Measurements from ENCODE around the gene CDK12. TPM values are rescaled to one million over a fixed set of nuclear protein-coding genes. Genes with fewer than 3 reads are reported as not detected.

CDK12 gene
- total and polyA plus RNA-seq, 4 experiments from 2014 or later: 0.87 to 114 (median 56.9) TPM

DNA sequence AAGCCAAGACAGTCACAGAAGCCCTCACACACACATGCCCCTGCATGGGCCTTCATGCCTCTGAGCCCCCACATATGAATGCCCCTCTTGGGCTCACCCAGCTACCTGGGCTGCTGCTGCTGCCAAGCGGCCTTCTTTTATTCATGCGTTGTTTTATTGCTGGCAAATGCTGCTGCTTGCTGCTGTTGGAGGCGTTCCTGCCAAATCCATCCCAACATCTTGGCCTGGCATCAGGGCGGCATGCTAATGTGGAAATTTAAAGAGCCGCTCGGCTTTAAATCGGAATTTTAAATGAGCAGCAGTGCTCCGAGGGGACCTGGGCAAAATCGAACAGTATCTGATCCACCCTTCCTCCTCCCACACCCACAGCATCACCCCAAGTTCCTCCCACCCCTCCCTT, 107.4 kb downstream of the CDK12 start:
- intact Hi-C loops (cut with micrococcal nuclease): no loop called here
- Mint-ChIP-seq H3K27me3 (no peaks in the 10 kb centered on the region), H3K36me3 (peaks cover 62 to 79% of the 10 kb centered on the region in 2 donors), H3K4me1 (peaks cover 0 to 9% (median 0%) of the 10 kb centered on the region in 4 donors), H3K4me3 (no peak overlapping the region), H3K9me3 (peaks cover 0 to 22% (median 14%) of the 10 kb centered on the region in 8 donors), H3K27ac (no peak overlapping the region)
- no peak overlapping the region for H3K4me3 ChIP-seq (ENCODE audit: low read length in 2 of 2)
- no peak overlapping the region for H3K27ac ChIP-seq (ENCODE audit: low read depth, low read length)
- DNase-seq: no peak
- no peaks in the 10 kb centered on the region for H3K4me1 ChIP-seq (ENCODE audit: insufficient read depth, low read length)
- ChIA-PET CTCF (ENCODE audit: partially characterized antibody) (no interaction called here), POLR2A (ENCODE audit: partially characterized antibody) (no interaction called here)
- peaks cover 21% of the 10 kb centered on the region for H3K36me3 ChIP-seq (ENCODE audit: insufficient read depth, low read length)
- no peaks in the 10 kb centered on the region for H3K9me3 ChIP-seq (ENCODE audit: control insufficient read depth in 1 of 2, low read length in 2 of 2)
- no peaks in the 10 kb centered on the region for H3K27me3 ChIP-seq (ENCODE audit: insufficient read depth, low read length)

DNA sequence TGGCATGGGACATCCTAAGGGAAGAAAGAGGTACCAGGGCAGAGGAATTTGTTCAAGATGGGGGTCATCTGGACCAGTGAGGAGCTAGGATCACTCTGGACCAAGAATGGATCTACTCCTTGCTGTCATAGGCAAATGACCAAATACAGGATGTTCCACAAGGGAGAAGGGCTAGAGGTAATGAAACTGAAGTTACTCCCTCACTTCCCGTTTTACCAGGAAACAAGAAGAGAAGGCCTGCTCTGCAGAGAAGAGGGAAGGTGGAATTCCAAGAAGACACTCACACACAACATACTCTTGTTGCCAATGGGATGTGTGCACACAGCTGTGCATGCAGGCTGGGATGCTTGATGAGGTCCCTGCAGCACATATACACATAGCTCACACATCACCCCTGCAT, 107.8 kb downstream of the CDK12 start:
- H3K36me3 ChIP-seq (ENCODE audit: insufficient read depth, low read length): peaks cover 21% of the 10 kb centered on the region
- H3K9me3 Mint-ChIP-seq: peaks cover 0 to 22% (median 14%) of the 10 kb centered on the region in 8 donors
- ChIA-PET CTCF (ENCODE audit: partially characterized antibody) (no interaction called here), POLR2A (ENCODE audit: partially characterized antibody) (no interaction called here)
- H3K27me3 Mint-ChIP-seq: no peaks in the 10 kb centered on the region
- H3K4me1 ChIP-seq (ENCODE audit: insufficient read depth, low read length): no peaks in the 10 kb centered on the region
- peaks cover 58 to 75% of the 10 kb centered on the region in 2 donors for H3K36me3 Mint-ChIP-seq
- H3K27me3 ChIP-seq (ENCODE audit: insufficient read depth, low read length): no peaks in the 10 kb centered on the region
- H3K4me1 Mint-ChIP-seq: peaks cover 0 to 13% (median 3%) of the 10 kb centered on the region in 4 donors
- no peak overlapping the region for H3K27ac Mint-ChIP-seq
- no peak for DNase-seq
- intact Hi-C loops (cut with micrococcal nuclease): no loop called here
- H3K4me3 Mint-ChIP-seq: no peak overlapping the region
- H3K4me3 ChIP-seq (ENCODE audit: low read length in 2 of 2): no peak overlapping the region
- no peaks in the 10 kb centered on the region for H3K9me3 ChIP-seq (ENCODE audit: control insufficient read depth in 1 of 2, low read length in 2 of 2)
- no peak overlapping the region for H3K27ac ChIP-seq (ENCODE audit: low read depth, low read length)

DNA sequence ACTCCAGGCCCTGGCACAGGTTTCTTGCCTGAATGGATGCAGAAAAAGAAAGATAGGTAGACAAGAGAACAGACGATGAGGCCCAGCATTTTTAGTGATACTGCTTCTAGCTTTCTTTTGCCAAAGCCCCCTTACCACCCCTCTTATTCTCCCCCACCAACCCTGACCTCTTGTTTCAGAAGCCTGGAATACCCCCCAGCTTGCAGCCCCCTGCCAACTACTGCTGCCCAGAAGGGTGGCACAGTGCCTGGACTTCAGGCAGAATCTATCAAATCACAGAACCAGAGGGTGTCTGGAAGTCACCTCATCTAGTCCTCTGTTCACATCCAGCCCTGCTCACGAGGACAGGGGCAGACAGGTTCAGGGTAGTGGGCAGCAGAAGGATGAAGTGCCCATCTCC, 110.8 kb downstream of the CDK12 start:
- Histone ChIP-seq H3K4me3 (ENCODE audit: low read length in 2 of 2) (no peak overlapping the region), H3K4me1 (ENCODE audit: insufficient read depth, low read length) (no peaks in the 10 kb centered on the region), H3K36me3 (ENCODE audit: insufficient read depth, low read length) (peaks cover 13% of the 10 kb centered on the region), H3K27me3 (ENCODE audit: insufficient read depth, low read length) (no peaks in the 10 kb centered on the region), H3K9me3 (ENCODE audit: control insufficient read depth in 1 of 2, low read length in 2 of 2) (no peaks in the 10 kb centered on the region), H3K27ac (ENCODE audit: low read depth, low read length) (no peak overlapping the region)
- Mint-ChIP-seq H3K4me3 (peak overlapping the region in 2 of 8 donors; percentile 29 to 54), H3K36me3 (peaks cover 39 to 51% of the 10 kb centered on the region in 2 donors), H3K4me1 (peaks cover 0 to 13% (median 7%) of the 10 kb centered on the region in 4 donors), H3K27me3 (no peaks in the 10 kb centered on the region), H3K27ac (no peak overlapping the region), H3K9me3 (peaks cover 0 to 22% (median 14%) of the 10 kb centered on the region in 8 donors)
- ChIA-PET CTCF (ENCODE audit: partially characterized antibody) (no interaction called here), POLR2A (ENCODE audit: partially characterized antibody) (no interaction called here)
- DNase-seq: no peak
- intact Hi-C loops (cut with micrococcal nuclease): no loop called here

GRCh38 chr17:39573447-39574298, 112.4 kb downstream of the CDK12 start:
- ChIA-PET POLR2A (ENCODE audit: partially characterized antibody) (no interaction called here), CTCF (ENCODE audit: partially characterized antibody) (no interaction called here)
- no peaks in the 10 kb centered on the region for H3K4me1 ChIP-seq (ENCODE audit: insufficient read depth, low read length)
- H3K27ac Mint-ChIP-seq: peak overlapping the region in 5 of 7 donors; percentile 13 to 79 (median 61)
- H3K9me3 Mint-ChIP-seq: peaks cover 0 to 22% (median 14%) of the 10 kb centered on the region in 8 donors
- H3K36me3 Mint-ChIP-seq: peaks cover 25 to 35% of the 10 kb centered on the region in 2 donors
- no peak overlapping the region for H3K27ac ChIP-seq (ENCODE audit: low read depth, low read length)
- DNase-seq: peak in 3 of 5 donors; percentile 16 to 20 (median 19)
- H3K4me1 Mint-ChIP-seq: peaks cover 0 to 13% (median 7%) of the 10 kb centered on the region in 4 donors
- H3K4me3 Mint-ChIP-seq: peak overlapping the region; percentile 73 to 89 (median 84)
- H3K27me3 Mint-ChIP-seq: no peaks in the 10 kb centered on the region
- intact Hi-C loops (cut with micrococcal nuclease): no loop called here
- H3K27me3 ChIP-seq (ENCODE audit: insufficient read depth, low read length): no peaks in the 10 kb centered on the region
- H3K9me3 ChIP-seq (ENCODE audit: control insufficient read depth in 1 of 2, low read length in 2 of 2): no peaks in the 10 kb centered on the region
- no peaks in the 10 kb centered on the region for H3K36me3 ChIP-seq (ENCODE audit: insufficient read depth, low read length)
- H3K4me3 ChIP-seq (ENCODE audit: low read length in 2 of 2): no peak overlapping the region

- H3K27ac Mint-ChIP-seq: no peak overlapping the region
- H3K4me1 Mint-ChIP-seq: peaks cover 0 to 13% (median 7%) of the 10 kb centered on the region in 4 donors
- H3K27me3 ChIP-seq (ENCODE audit: insufficient read depth, low read length): no peaks in the 10 kb centered on the region
- no peak overlapping the region for H3K27ac ChIP-seq (ENCODE audit: low read depth, low read length)
- intact Hi-C loops (cut with micrococcal nuclease): no loop called here
- H3K36me3 ChIP-seq (ENCODE audit: insufficient read depth, low read length): no peaks in the 10 kb centered on the region
- POLR2A ChIA-PET (ENCODE audit: partially characterized antibody): no interaction called here
- H3K4me1 ChIP-seq (ENCODE audit: insufficient read depth, low read length): no peaks in the 10 kb centered on the region
- no peak overlapping the region for H3K4me3 ChIP-seq (ENCODE audit: low read length in 2 of 2)
- H3K9me3 ChIP-seq (ENCODE audit: control insufficient read depth in 1 of 2, low read length in 2 of 2): no peaks in the 10 kb centered on the region
- H3K4me3 Mint-ChIP-seq: no peak overlapping the region
- H3K27me3 Mint-ChIP-seq: peaks cover 0 to 1% of the 10 kb centered on the region in 2 donors
- CTCF ChIA-PET (ENCODE audit: partially characterized antibody): no interaction called here
- no peak for DNase-seq
- H3K9me3 Mint-ChIP-seq: peaks cover 0 to 6% (median 4%) of the 10 kb centered on the region in 8 donors
- H3K36me3 Mint-ChIP-seq: peaks cover 4 to 16% of the 10 kb centered on the region in 2 donors
Observed at GRCh38 chr17:39576187-39576586, 114.9 kb downstream of the CDK12 start.

DNA sequence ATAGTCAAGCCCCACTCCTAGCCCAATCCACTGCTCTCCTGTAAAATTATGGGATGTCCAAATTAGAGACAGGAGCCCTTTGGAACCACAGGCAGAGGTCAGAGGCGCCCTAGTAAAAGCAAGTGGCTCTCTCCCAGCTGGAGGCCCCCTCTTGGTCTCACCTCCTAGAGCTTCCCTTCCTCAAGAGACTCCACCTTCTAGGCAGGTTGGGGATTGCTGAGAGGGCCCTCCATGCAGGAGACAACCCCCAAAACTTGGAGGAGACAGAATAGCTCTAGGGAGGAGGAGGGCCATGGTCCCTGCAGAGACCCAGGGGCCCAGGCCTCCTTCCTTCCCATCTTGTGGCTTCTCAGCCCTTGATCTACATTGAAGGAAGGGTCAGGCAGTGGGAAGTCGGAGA, 117.0 kb downstream of the CDK12 start:
- Histone ChIP-seq H3K4me3 (ENCODE audit: low read length in 2 of 2) (no peak overlapping the region), H3K36me3 (ENCODE audit: insufficient read depth, low read length) (no peaks in the 10 kb centered on the region), H3K9me3 (ENCODE audit: control insufficient read depth in 1 of 2, low read length in 2 of 2) (no peaks in the 10 kb centered on the region), H3K27me3 (ENCODE audit: insufficient read depth, low read length) (no peaks in the 10 kb centered on the region), H3K27ac (ENCODE audit: low read depth, low read length) (no peak overlapping the region), H3K4me1 (ENCODE audit: insufficient read depth, low read length) (no peaks in the 10 kb centered on the region)
- Mint-ChIP-seq H3K4me1 (peaks cover 0 to 11% (median 3%) of the 10 kb centered on the region in 4 donors), H3K27me3 (peaks cover 0 to 1% of the 10 kb centered on the region in 2 donors), H3K36me3 (peaks cover 0 to 16% of the 10 kb centered on the region in 2 donors), H3K9me3 (no peaks in the 10 kb centered on the region), H3K27ac (no peak overlapping the region), H3K4me3 (no peak overlapping the region)
- intact Hi-C loops (cut with micrococcal nuclease): no loop called here
- DNase-seq: no peak
- ChIA-PET POLR2A (ENCODE audit: partially characterized antibody) (no interaction called here), CTCF (ENCODE audit: partially characterized antibody) (interaction anchor here (0.6 kb wide), 1 partner anchor 90 kb away, joined by 4 read pairs; the partner anchor contains the start of gene PNMT)

DNA sequence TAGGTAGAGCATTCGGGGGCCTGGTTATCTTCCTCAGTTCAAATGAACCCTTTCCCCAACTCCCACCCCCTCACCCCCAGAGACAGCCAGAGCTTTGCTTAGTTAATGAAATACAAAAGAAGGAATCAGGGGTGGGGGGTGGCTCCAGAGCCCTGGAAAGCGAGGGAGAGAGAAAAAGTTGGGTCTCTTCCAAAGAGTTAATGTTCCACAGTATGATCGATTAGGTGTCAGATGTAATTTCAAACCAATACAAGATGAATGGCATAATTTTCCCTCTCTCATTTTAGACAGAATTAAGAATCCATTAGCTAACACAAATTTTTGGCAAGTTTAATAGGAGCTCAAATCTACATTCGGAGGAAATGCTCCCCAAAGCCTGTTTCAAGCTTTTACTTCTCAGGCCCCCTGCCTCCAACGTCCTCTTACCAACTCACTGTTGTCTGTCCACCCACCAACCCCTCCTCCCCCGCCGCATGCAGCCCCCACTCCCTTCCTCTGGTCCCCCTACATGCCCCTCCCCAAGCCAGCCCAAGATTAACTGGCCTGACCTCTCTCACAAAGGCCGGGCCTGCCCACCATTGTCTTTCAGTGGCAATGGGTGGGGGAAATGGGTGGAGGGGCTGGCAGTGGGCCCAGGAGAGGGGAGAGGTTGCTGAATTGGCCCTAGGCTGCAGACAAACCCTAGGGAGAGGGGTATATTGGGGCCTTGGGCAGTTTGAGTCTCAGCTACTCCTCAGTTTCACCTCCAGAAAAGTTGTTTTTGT, 118.2 kb downstream of the CDK12 start:
- Histone ChIP-seq H3K4me1 (ENCODE audit: insufficient read depth, low read length) (no peaks in the 10 kb centered on the region), H3K36me3 (ENCODE audit: insufficient read depth, low read length) (no peaks in the 10 kb centered on the region), H3K9me3 (ENCODE audit: control insufficient read depth in 1 of 2, low read length in 2 of 2) (no peaks in the 10 kb centered on the region), H3K4me3 (ENCODE audit: low read length in 2 of 2) (no peak overlapping the region), H3K27ac (ENCODE audit: low read depth, low read length) (no peak overlapping the region), H3K27me3 (ENCODE audit: insufficient read depth, low read length) (no peaks in the 10 kb centered on the region)
- Mint-ChIP-seq H3K27me3 (peaks cover 0 to 1% of the 10 kb centered on the region in 2 donors), H3K4me3 (no peak overlapping the region), H3K36me3 (peaks cover 0 to 18% of the 10 kb centered on the region in 2 donors), H3K27ac (no peak overlapping the region), H3K9me3 (no peaks in the 10 kb centered on the region), H3K4me1 (peaks cover 0 to 7% (median 0%) of the 10 kb centered on the region in 4 donors)
- POLR2A ChIA-PET (ENCODE audit: partially characterized antibody): no interaction called here
- intact Hi-C loops (cut with micrococcal nuclease): no loop called here
- DNase-seq: no peak
- CTCF ChIA-PET (ENCODE audit: partially characterized antibody): interaction anchor here (1.7 kb wide), 1 partner anchor 42 kb away, joined by 3 read pairs; no protein-coding TSS in a partner anchor
